Posterior cingulate gyrus (tissue), 11 donors: ENCODE data around the gene TFE3.

ENCODE experiments used
- DNase-seq, 10 donors: peaks; one replicate each; pipeline versions ENCODE4 v3.0.0 to v3.0.0-alpha.2; 2020 to 2021; ENCODE audit warnings: mixed read lengths in 3 of 10
- intact Hi-C: fragments of 100-400 bp; cut with DNase I; formaldehyde crosslinking; loops from one replicate; pipeline ENCODE4 v1.15.1; 2023

The TFE3 gene

GRCh38 chrX:49061916-49062315, 18.8 kb upstream of the TFE3 start:
- intact Hi-C loops = no loop called here
- DNase-seq = peak in 2 of 10 donors; percentile 47 to 68

- peak in 2 of 10 donors; percentile 1 to 26 for DNase-seq
- intact Hi-C loops = no loop called here
Measured at GRCh38 chrX:49061490-49061889, 18.3 kb upstream of the TFE3 start.

- DNase-seq = peak in 3 of 10 donors; percentile 15 to 43 (median 26)
- intact Hi-C loops = no loop called here
Measured at GRCh38 chrX:49060914-49061313, 17.8 kb upstream of the TFE3 start.

GRCh38 chrX:49059681-49060085, 16.5 kb upstream of the TFE3 start:
- intact Hi-C loops = no loop called here
- DNase-seq = peak in 1 of 10 donors; percentile 10

- intact Hi-C loops = no loop called here
- peak in 1 of 10 donors; percentile 12 for DNase-seq
Measured at GRCh38 chrX:49059201-49059600, 16.0 kb upstream of the TFE3 start.

GRCh38 chrX:49058794-49059193, 15.6 kb upstream of the TFE3 start, which contains the start of gene CCDC120:
TSS of gene CCDC120 (plus strand) at chrX:49058999. CDS start at chrX:49062042, 3,043 bp downstream.
- intact Hi-C loops = no loop called here
- DNase-seq = peak in 1 of 10 donors; percentile 33

- peak in 1 of 10 donors; percentile 7 for DNase-seq
- intact Hi-C loops = no loop called here
Measured at GRCh38 chrX:49054073-49054762, 11.1 kb upstream of the TFE3 start.

GRCh38 chrX:49053223-49054072, 10.3 kb upstream of the TFE3 start:
- intact Hi-C loops = no loop called here
- DNase-seq = peak in 8 of 10 donors; percentile 15 to 88 (median 50)

GRCh38 chrX:49043987-49044281, 777 bp upstream of the TFE3 start:
- intact Hi-C loops = loop anchor here (1.0 to 5.0 kb wide), 2 partner anchors 42 to 87 kb away; partner anchors contain the start of genes GRIPAP1 and OTUD5
- DNase-seq = no peak

GRCh38 chrX:49042581-49043219, 457 bp downstream of the TFE3 start:
- peak in 2 of 10 donors; percentile 11 to 87 for DNase-seq
- intact Hi-C loops = loop anchor here (1.0 to 5.0 kb wide), 2 partner anchors 40 to 85 kb away; partner anchors contain the start of genes GRIPAP1 and OTUD5

GRCh38 chrX:49041744-49042580, 1.2 kb downstream of the TFE3 start:
- intact Hi-C loops = loop anchor here (5.0 kb wide), 1 partner anchor 85 kb away; the partner anchor contains the start of gene OTUD5
- peak in 2 of 10 donors; percentile 14 to 44 for DNase-seq

- intact Hi-C loops = loop anchor here (5.0 kb wide), 1 partner anchor 83 kb away; the partner anchor contains the start of gene OTUD5
- DNase-seq = no peak
Measured at GRCh38 chrX:49040376-49040955, 2.7 kb downstream of the TFE3 start.

GRCh38 chrX:49039598-49040375, 3.4 kb downstream of the TFE3 start:
- DNase-seq = peak in 8 of 10 donors; percentile 4 to 79 (median 24)
- intact Hi-C loops = loop anchor here (5.0 kb wide), 1 partner anchor 82 kb away; the partner anchor contains the start of gene OTUD5

GRCh38 chrX:49037883-49038475, 5.2 kb downstream of the TFE3 start:
- DNase-seq = peak in 3 of 10 donors; percentile 57 to 84 (median 59)
- intact Hi-C loops = no loop called here

GRCh38 chrX:49030283-49030682, 12.9 kb downstream of the TFE3 start:
- intact Hi-C loops = no loop called here

GRCh38 chrX:49029876-49030275, 13.3 kb downstream of the TFE3 start:
- peak in 1 of 10 donors; percentile 49 for DNase-seq
- intact Hi-C loops = no loop called here

More at GRCh38 chrX:49030283-49030682, 12.9 kb downstream of the TFE3 start:
- peak in 3 of 10 donors; percentile 25 to 54 (median 39) for DNase-seq

- intact Hi-C loops = no loop called here
- no peak for DNase-seq
Measured at GRCh38 chrX:49019599-49020249, 23.4 kb downstream of the TFE3 start.

GRCh38 chrX:49019050-49019449, 24.1 kb downstream of the TFE3 start:
- intact Hi-C loops = no loop called here
- peak in 1 of 10 donors; percentile 15 for DNase-seq
